ENCODE data around the gene STING1. TPM values are rescaled to one million over a fixed set of nuclear protein-coding genes. Genes with fewer than 3 reads are reported as not detected.
A peak's percentile ranks its signal among the peaks of the same experiment; 100 is the strongest.
"Not testable (repeated sequence)": the region's sequence is repeated elsewhere in the genome, so short reads cannot be mapped to it uniquely, and the experiment has no call there.

Gene STING1
- total RNA-seq, 1 experiment from 2014 or later = 0.29 TPM

DNA sequence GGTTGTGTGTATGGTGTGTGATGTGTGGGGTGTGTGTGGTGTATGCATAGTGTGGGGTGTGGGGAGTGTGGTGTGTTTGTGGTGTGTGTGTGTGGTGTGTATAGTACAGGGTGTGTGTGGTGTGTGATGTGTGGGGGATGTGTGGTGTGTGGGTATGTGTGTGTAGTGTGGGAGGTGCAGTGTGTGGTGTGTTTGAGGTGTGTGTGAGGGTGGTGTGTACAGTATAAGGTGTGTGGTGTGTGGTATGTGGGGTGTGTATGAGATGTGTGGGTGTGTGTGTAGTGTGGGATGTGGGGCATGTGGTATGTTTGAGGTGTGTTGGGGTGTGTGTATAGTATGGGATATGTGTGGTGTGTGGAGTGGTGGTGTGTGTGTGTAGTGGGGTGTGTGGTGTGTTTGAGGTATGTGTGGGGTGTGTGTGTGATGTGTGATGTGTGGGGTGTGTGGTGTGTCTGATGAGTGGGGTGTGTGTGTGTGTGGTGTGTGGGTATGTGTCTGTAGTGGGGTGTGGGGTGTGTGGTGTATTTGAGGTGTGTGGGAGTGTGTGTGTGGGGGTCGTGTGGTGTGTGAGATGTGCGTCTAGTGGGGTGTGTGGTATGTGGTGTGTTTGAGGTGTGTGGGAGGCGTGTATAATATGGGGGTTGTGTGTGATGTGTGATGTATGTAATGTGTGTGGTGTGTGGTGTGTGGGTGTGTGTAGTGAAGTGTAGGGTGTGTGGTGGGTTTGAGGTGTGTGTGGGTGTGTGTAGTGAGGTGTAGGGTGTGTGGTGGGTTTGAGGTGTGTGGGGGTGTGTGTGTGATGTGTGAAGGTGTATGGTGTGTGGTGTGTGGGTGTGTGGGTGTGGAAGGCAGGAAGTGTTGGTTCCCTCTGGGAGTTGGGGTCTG lies 28.6 kb downstream of the STING1 start:
- in situ Hi-C loops (cut with HindIII; ENCODE audit: low pct_unique_long_range_greater_than_20kb, low sequenced_read_pairs) = no loop called here

DNA sequence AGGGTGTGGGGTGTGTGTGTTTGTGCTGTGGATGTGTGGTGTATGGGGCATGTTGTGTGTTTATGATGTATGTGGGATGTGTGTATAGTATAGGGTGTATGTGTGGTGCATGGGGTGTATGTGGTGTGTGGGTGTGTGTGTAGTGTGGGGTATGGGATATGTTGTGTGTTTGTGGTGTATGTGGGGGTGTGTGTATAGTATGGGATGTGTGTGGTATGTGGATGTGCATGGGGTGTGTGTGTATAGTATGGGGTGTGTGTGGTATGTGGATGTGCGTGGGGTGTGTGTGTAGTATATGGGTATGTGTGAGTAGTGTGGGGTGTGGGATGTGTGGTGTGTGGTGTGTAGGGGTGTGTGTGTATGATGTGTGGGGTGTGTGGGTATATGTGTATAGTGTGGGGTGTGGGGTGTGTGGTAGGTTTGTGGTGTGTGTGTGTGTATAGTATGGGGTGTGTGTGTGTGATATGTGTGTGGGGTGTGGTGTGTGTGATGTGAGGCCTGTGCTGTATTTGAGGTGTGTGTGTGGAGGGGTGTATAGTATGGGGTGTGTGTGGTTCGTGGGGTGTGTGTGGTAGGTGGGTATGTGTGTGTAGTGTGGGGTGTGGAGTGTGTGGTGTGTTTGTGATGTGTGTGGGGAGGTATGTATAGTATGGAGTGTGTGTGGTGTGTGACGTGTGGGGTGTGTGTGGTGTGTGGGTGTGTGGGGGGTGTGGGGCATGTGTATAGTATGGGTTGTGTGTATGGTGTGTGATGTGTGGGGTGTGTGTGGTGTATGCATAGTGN lies 30.5 kb downstream of the STING1 start:
- in situ Hi-C loops (cut with HindIII; ENCODE audit: low pct_unique_long_range_greater_than_20kb, low sequenced_read_pairs) = no loop called here
- no peak for DNase-seq (ENCODE audit: low read depth, low spot score)

More for the DNA sequence above, 28.6 kb downstream of the STING1 start:
- DNase-seq (ENCODE audit: low read depth, low spot score) = no peak

DNA sequence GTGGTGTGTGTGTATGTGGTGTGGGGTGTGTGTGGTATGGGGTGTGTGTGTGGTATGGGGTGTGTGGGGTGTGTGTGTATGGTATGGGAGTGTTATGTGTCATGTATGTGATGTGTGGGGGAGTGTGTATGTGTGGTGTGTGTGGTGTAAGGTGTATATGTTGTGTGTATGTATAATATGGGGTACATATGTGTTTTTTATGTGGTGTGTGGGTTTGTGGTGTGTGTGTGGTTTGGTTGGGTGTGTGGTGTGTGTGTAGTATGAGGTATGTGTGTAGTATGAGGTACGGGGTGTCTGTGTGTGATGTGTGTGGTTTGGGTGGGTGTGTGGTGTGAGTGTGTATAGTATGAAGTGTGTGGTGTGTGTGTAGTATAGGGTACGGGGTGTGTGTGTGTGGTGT lies 31.4 kb downstream of the STING1 start:
- no peak for DNase-seq (ENCODE audit: low read depth, low spot score)
- in situ Hi-C loops (cut with HindIII; ENCODE audit: low pct_unique_long_range_greater_than_20kb, low sequenced_read_pairs) = no loop called here

DNA sequence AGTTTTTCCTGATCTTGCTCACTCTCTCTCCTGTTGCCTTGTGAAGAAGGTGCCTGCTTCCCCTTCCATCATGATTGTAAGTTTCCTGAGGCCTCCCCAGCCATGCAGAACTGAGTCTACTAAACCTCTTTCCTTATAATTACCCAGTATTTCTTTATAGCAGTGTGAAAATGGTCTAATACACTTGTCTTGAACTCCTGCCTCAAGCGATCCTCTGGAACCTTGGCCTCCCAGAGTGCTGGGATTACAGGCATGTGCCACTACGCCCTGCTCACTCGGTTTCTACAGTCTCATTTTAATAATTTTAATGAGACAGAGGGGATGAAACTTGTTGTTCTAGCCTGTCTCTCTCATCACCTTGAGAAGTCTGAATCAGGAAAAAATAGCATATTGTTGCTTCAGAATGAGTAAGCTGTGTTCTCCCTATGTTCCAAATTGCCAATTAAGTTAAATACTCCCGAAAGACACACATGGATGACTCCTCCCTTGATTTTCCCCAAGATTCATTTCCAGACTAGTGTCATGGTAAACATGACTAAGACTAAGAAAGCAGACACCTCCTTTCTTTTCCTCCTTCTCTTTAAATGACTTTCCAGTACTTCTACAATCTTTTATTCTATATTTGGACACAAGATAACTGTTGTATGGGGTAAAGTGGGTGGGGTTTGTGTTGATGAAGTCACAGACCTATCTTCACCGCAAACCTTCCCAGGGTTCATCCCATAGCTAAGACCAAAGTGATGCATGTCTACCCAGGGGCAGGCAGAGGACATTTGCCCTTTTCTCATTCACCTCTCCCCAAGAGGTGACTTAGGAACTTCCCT lies 35.4 kb downstream of the STING1 start:
- no peak for DNase-seq (ENCODE audit: low read depth, low spot score)
- in situ Hi-C loops (cut with HindIII; ENCODE audit: low pct_unique_long_range_greater_than_20kb, low sequenced_read_pairs) = no loop called here

DNA sequence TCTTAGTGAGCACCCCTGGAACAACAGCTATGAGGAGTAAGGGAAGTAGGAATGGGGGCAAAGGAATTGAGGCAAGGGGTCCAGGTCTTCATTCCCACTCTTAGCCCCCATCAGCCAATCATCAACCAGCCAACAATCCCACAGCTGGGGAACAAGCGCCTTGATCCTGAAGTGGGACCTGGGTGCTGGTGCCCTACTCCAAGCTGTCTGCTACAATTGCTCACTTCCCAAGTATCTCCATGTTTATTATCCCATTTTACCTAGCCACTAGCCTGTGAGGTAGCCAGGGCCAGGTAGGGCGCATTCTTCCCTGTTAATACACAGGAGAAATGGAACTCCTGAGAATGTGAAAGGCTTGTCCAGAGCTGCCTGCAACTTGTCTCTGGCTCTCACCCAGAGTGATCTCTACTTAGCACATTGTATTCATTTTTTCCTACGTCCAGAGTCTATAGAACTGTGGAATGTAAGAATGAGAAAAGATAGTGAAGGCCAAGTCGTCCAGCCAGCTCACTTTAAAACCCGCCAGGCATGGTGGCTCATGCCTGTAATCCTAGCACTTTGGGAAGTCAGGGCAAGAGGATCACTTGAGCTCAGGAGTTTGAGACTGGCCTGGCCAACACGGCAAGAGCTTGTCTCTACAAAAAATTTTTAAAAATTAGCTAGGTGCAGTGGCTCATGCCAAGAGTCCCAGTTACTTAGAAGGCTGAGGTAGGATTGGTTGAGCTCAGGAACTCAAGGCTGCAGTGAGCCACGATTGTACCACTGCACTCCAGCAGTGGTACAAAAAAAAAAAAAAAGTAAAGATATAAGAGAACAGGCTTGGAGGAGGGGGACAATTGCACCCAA lies 37.0 kb downstream of the STING1 start:
- DNase-seq (ENCODE audit: low read depth, low spot score) = no peak
- in situ Hi-C loops (cut with HindIII; ENCODE audit: low pct_unique_long_range_greater_than_20kb, low sequenced_read_pairs) = no loop called here

DNA sequence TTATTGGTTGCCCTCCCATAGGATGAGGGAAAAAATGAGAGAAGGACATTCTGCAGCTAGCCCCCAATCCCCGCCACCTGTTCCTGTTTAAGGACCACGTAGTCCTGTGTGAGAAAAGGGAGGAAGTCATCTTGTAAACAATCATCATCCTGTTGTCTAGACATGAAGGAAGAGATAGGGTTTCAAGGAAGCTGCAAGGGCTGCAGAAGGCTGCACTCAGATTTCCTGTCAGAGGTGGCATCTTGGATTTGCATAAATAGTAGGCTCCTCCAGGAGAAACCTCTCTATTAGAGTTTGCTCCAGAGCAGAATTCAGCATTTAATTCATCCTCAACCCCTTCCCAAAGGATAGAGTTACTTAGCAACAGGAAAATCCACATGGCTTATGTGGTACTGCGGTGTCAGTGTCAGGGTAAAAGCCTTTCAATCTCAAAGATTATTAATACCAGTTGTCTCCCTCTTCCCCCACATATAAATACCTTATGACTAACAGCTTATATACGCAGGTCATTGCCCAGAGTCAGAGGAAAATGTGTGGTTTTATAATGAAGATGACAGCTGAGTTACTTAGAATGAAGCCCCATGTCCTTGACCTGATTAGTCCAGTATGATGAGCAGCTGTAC lies 38.6 kb downstream of the STING1 start:
- in situ Hi-C loops (cut with HindIII; ENCODE audit: low pct_unique_long_range_greater_than_20kb, low sequenced_read_pairs) = no loop called here
- no peak for DNase-seq (ENCODE audit: low read depth, low spot score)

DNA sequence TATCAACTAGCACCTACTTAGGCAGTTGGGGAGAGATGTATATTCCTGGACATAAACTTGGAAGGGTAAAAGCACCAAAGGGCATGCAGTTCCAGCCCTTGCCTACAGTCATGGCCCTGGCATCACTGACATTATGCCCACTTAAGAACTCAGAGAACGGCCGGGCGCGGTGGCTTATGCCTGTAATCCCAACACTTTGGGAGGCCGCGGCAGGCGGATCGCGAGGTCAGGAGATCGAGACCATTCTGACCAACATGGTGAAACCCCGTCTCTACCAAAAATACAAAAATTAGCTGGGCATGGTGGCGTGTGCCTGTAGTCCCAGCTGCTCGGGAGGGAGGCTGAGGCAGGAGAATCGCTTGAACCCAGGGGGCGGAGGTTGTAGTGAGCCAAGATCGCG lies 42.1 kb downstream of the STING1 start:
- in situ Hi-C loops (cut with HindIII; ENCODE audit: low pct_unique_long_range_greater_than_20kb, low sequenced_read_pairs); DNase-seq (ENCODE audit: low read depth, low spot score): not testable (repeated sequence)

DNA sequence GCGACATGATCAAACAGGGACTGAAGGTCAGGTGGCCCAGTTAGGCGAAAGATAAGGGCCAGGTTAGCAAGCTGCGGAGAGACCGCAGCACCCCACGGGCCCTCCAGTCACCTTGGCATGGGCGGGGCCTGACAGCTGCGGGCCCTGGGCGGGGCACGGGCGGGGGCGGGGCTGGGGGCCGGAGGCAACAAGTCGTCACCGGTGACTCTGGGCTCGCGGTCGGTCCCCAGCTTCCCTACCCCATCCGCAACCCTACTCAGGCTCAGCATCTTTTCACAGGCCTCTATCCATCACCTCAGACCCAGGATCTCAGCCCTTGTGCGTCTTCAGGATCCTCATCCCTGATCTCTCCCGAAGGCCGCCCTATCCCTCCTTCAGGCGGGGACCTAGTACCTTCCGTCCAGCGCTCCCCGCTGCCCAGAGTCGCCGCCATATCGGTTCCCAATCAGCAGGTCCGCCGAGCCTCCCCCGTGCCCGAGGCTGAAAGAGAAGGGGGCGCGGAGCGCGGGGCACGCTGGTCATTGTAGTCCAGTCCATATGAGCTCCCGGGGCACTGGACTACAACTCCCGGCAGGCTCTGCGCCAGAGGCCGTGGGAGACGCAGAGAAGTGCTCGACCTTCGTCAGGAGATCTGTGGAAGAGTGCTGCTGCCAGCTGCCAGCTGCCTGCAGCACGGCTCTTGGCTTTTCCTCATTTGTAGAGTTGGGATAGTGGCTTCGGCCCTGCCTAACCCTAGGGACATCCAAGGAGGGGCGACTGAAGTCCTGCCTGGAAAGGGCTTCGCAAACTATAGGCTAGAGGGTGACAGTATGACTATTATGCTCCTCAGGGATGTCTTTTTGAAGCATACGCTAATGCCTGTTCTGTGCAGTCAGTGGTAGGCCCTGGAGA lies 43.3 kb downstream of the STING1 start, which contains the start of gene DNAJC18:
DNAJC18 (minus strand) TSS at position 513 of the 891 bp plus-strand sequence; CDS start at position 433, 80 bp downstream.
- in situ Hi-C loops (cut with HindIII; ENCODE audit: low pct_unique_long_range_greater_than_20kb, low sequenced_read_pairs) = no loop called here
- peak; percentile 92 for DNase-seq (ENCODE audit: low read depth, low spot score)

DNA sequence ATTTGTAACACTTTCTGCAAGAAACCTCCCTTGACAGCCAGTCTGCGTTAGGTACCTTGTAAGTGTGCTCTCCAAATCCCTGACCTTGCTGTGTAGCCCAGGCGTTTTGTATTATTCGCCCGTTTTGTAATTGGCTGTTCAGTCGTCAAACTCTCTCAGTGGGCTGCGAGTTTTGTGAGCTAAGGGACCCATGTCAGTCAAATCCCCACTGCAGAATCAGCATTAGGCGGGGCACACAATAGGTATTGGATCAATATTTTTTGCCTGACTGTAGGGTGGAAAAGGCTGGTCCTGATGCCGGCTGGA lies 43.9 kb downstream of the STING1 start:
- in situ Hi-C loops (cut with HindIII; ENCODE audit: low pct_unique_long_range_greater_than_20kb, low sequenced_read_pairs) = no loop called here
- DNase-seq (ENCODE audit: low read depth, low spot score) = no peak

DNA sequence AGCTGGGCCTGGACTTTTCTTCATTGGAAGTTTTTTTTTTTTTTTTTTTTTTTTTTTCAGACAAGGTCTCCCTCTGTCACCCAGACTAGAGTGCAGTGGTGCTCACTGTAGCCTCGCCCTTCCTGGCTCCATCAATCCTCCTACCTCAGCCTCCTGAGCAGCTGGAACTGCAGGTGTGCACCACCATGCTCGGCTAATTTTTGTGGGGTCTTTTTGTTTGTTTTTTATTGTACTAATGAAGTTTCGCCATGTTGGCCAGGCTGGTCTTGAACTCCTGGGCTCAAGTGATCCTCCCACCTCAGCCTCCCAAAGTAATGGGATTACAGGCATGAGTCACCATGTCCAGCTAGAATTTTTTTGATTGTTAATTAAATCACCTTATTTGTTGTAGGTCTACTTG lies 46.9 kb downstream of the STING1 start:
- in situ Hi-C loops (cut with HindIII; ENCODE audit: low pct_unique_long_range_greater_than_20kb, low sequenced_read_pairs) = no loop called here

DNA sequence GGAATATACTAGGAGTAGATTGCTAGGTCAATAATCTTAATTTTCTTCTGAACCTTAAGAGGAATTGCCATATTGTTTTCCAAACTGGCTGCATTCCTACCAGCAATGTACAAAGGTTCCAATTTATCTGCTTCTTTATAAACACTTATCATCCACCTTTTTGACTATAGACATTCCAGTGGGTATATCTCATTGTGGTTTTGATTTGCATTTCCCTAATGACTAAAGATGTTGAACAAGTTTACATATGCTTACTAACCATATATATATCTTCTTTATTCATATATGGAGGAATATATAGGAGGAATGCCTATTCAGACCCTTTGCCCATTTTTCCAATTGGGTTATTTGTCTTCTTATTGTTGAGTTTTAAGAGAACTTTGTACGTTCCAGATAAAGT lies 50.9 kb downstream of the STING1 start:
- in situ Hi-C loops (cut with HindIII; ENCODE audit: low pct_unique_long_range_greater_than_20kb, low sequenced_read_pairs) = no loop called here
- DNase-seq (ENCODE audit: low read depth, low spot score) = no peak

More for the DNA sequence above, 46.9 kb downstream of the STING1 start:
- no peak for DNase-seq (ENCODE audit: low read depth, low spot score)

DNA sequence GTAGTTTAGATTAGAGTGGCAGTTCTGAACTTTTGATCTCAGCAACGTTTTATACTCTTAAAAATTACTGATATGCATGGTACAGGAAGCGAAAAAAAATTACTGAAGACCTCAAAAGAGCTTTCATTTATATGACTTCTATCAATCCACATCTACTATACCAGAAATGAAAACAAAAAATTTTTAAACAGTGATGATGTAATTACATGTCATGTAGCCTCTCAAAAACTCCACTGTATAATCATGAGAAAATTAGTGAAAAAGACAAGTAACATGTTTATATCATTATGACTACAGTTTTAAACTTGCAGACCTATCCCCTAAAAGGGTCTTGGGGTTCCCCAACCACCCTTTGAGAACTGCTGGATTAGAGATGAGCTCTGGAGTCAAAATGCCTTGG lies 52.5 kb downstream of the STING1 start:
- no peak for DNase-seq (ENCODE audit: low read depth, low spot score)
- in situ Hi-C loops (cut with HindIII; ENCODE audit: low pct_unique_long_range_greater_than_20kb, low sequenced_read_pairs) = no loop called here

DNA sequence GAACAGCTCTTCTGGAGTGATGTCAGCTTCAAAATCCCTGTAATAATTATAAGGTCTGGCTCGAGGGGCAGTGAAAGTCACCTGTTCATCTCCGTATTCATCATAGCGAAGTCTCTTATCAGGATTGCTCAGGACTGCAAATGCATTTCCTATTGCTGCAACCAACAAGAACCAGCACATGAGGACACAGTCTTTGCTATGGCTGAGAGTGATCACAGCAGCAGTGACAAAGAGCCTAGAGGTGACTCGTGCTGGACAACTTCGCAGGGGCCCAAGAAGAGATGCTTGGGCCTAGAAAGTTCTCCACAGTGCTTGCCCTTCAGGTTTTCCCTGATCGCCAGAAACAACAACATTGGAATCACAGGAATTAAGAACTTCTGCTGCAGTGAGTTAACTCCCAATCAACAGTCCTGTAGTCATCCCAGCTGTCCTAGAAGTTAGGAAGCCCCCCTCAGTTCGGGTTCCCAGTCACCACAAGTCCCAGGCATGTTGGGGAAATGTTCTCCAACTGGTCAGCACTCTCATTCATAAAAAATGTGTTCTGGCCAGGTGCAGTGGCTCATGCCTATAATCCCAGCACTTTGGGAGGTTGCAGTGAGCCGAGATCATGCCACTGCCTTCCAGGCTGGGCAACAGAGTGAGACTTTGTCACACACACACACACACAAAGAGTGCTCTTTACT lies 56.2 kb downstream of the STING1 start:
- DNase-seq (ENCODE audit: low read depth, low spot score) = no peak
- in situ Hi-C loops (cut with HindIII; ENCODE audit: low pct_unique_long_range_greater_than_20kb, low sequenced_read_pairs) = no loop called here
